Transverse colon (tissue), 4 donors: ENCODE results near the gene AGRN. TPM values are rescaled to one million over a fixed set of nuclear protein-coding genes. Genes with fewer than 3 reads are reported as not detected.

Experiments
- DNase-seq: peaks from one replicate; pipeline ENCODE4 v3.0.0-alpha.2; 2019
- H3K27ac ChIP-seq, 4 donors: fragments of 200-600 bp; sonication (generic); 2 replicates each; pipeline ENCODE4 v1.5.1; 2016 to 2018; ENCODE audit warnings: inconsistent platforms in 4 of 4
- H3K27me3 ChIP-seq: fragments of 200-600 bp; sonication (generic); 2 replicates; pipeline ENCODE4 v1.5.1; 2017; ENCODE audit warnings: inconsistent platforms
- H3K36me3 ChIP-seq, 4 donors: fragments of 200-600 bp; sonication (generic); 2 replicates each; pipeline ENCODE4 v1.5.1; 2017 to 2019; ENCODE audit warnings: inconsistent platforms in 4 of 4
- H3K4me1 ChIP-seq, 4 donors: fragments of 200-600 bp; sonication (generic); 2 replicates each; pipeline ENCODE4 v1.5.1; 2017 to 2020; ENCODE audit warnings: inconsistent platforms in 4 of 4
- H3K4me3 ChIP-seq, 4 donors: fragments of 200-600 bp; sonication (generic); 1 replicate in 1 of 4; 2 replicates in 3 of 4; pipeline versions ENCODE4 v1.5.1 to v1.6.1; 2017 to 2019; ENCODE audit warnings: inconsistent platforms in 4 of 4
- H3K9me3 ChIP-seq, 2 donors: fragments of 200-600 bp; sonication (generic); 2 replicates each; pipeline ENCODE4 v1.5.1; 2017 to 2019; ENCODE audit warnings: inconsistent platforms in 2 of 2
- CTCF ChIP-seq, 5 experiments: fragments of 200-600 bp in 3 of 5; fragments of 450-650 bp in 2 of 5; sonication (generic) in 3 of 5; IDR thresholded peaks; 1 replicate in 2 of 5; 2 replicates in 3 of 5; pipeline ENCODE4 v1.5.1; 2016 to 2017; ENCODE audit warnings: antibody characterized with exemption in 5 of 5, inconsistent platforms in 3 of 5, mild to moderate bottlenecking in 2 of 5, moderate library complexity in 1 of 5
- EP300 ChIP-seq: sonication (generic); formaldehyde crosslinking; IDR thresholded peaks from one replicate; pipeline ENCODE4 v1.6.1; 2017; ENCODE audit warnings: antibody characterized with exemption, low read depth
- POLR2A ChIP-seq: fragments of 450-650 bp; IDR thresholded peaks from one replicate; pipeline ENCODE4 v1.6.1; 2016; ENCODE audit warnings: antibody characterized with exemption, mild to moderate bottlenecking, moderate library complexity
- POLR2AphosphoS5 ChIP-seq, 3 donors: sonication (generic); formaldehyde crosslinking; IDR thresholded peaks; one replicate each; pipeline ENCODE4 v1.6.1; 2016; ENCODE audit warnings: antibody characterized with exemption in 3 of 3
- WGBS, 2 donors: methylation state at CpG; one replicate each; pipeline ENCODE4 v1.1.5; 2018; ENCODE audit warnings: low coverage in 1 of 2; 5-methylcytosine and 5-hydroxymethylcytosine counted together
- in situ Hi-C, 4 donors: fragments of 200-750 bp; cut with MboI; loops; one replicate each; pipeline versions ENCODE4 v1.15.0 to v1.15.1; 2017; ENCODE audit warnings: low sequenced_read_pairs in 3 of 4, low pct_ligation_motif_present in 1 of 4, low pct_unique_long_range_greater_than_20kb in 1 of 4
- intact Hi-C: fragments of 100-400 bp; cut with DNase I; formaldehyde crosslinking; loops from one replicate; pipeline ENCODE4 v1.15.1; 2023; ENCODE audit warnings: low total_unique reads
- total RNA-seq, 4 donors: library from RNA; depleted of rRNA; stranded (reverse); fragments of >200 nt; gene quantifications; one replicate each; pipeline ENCODE4 v1.1.0, GENCODE V29; 2016

Gene AGRN
- total RNA-seq, 4 donors from 2014 or later: 25.4 to 132 (median 44.8) TPM

GRCh38 chr1:1069056-1069710 is 49.3 kb downstream of the AGRN start:
- peak; percentile 92 for DNase-seq
- in situ Hi-C loops (no loop called here), intact Hi-C loops (no loop called here)
- TF ChIP-seq POLR2A: peak; percentile 54
- TF ChIP-seq EP300: no peak
- no peak for TF ChIP-seq CTCF (IDR thresholded peaks at IDR 0.05)
- TF ChIP-seq POLR2AphosphoS5 (IDR thresholded peaks at IDR 0.05): peak; percentile 18 to 86 (median 82)
- H3K27me3 ChIP-seq: peaks cover 35% of the 10 kb centered on the region
- H3K27ac ChIP-seq: peak overlapping the region; percentile 79 to 87 (median 84)
- H3K36me3 ChIP-seq: no peaks in the 10 kb centered on the region
- H3K9me3 ChIP-seq: no peaks in the 10 kb centered on the region
- peaks cover 9 to 29% (median 27%) of the 10 kb centered on the region in 4 donors for H3K4me1 ChIP-seq
- 6% methylated on average over 13 of the region's 75 CpGs; no CpG with 5 or more reads in 1 of the 2 donors for WGBS, 2 donors
- H3K4me3 ChIP-seq: peak overlapping the region; percentile 27 to 52 (median 37)

GRCh38 chr1:1069711-1070676 is 50.1 kb downstream of the AGRN start:
- Histone ChIP-seq H3K4me3 (peak overlapping the region in 2 of 4 donors; percentile 44 to 52), H3K27me3 (peaks cover 35% of the 10 kb centered on the region), H3K9me3 (no peaks in the 10 kb centered on the region), H3K27ac (peak overlapping the region in 2 of 4 donors; percentile 84 to 87), H3K36me3 (no peaks in the 10 kb centered on the region), H3K4me1 (peaks cover 8 to 35% (median 30%) of the 10 kb centered on the region in 4 donors)
- TF ChIP-seq CTCF (IDR thresholded peaks at IDR 0.05): no peak
- no peak for TF ChIP-seq EP300
- TF ChIP-seq POLR2AphosphoS5 (IDR thresholded peaks at IDR 0.05): no peak
- no peak for TF ChIP-seq POLR2A
- DNase-seq: no peak
- in situ Hi-C loops (no loop called here), intact Hi-C loops (no loop called here)
- 66% methylated on average over 21 of the region's 40 CpGs; no CpG with 5 or more reads in 1 of the 2 donors for WGBS, 2 donors

GRCh38 chr1:1071486-1072298 is 51.8 kb downstream of the AGRN start:
- no peaks in the 10 kb centered on the region for H3K9me3 ChIP-seq
- in situ Hi-C loops: no loop called here
- no peaks in the 10 kb centered on the region for H3K36me3 ChIP-seq
- H3K27me3 ChIP-seq: peaks cover 41% of the 10 kb centered on the region
- intact Hi-C loops: no loop called here
- H3K27ac ChIP-seq: no peak overlapping the region
- peaks cover 8 to 35% (median 30%) of the 10 kb centered on the region in 4 donors for H3K4me1 ChIP-seq
- TF ChIP-seq EP300: no peak
- TF ChIP-seq POLR2AphosphoS5 (IDR thresholded peaks at IDR 0.05): no peak
- no peak for TF ChIP-seq CTCF (IDR thresholded peaks at IDR 0.05)
- TF ChIP-seq POLR2A: no peak
- 85% methylated on average over 33 of the region's 56 CpGs; no CpG with 5 or more reads in 1 of the 2 donors for WGBS, 2 donors
- H3K4me3 ChIP-seq: no peak overlapping the region
- DNase-seq: no peak
